C4-2B (cell line): ENCODE data around the gene SDHAF1.

Experiments used
- ZFX ChIP-seq: fragments of 450-650 bp; IDR thresholded peaks from 2 replicates; pipeline ENCODE4 v1.6.1; 2017
- TF ChIP-seq, protein P1 (sequence below): fragments of 450-650 bp; conservative IDR thresholded peaks from 2 replicates; pipeline ENCODE4 v1.5.1; 2017; ENCODE audit warnings: mild to moderate bottlenecking

DNA sequence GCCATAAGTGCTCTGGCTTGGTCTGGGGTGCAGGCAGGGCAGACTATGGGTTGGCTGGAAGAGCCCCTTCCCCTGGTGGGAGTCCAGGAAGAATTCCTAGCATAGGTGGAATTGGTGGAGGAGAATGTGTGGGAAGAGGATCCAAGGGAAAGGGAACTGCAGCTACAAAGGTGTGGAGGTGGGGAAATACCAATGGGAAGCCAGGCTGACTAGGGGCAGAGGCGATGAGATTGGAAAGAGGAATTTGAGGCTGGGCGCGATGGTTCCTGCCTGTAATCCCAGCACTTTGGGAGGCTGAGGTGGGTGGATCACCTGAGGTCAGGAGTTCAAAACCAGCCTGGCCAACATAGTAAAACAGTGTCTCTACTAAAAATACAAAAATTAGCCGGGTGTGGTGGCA lies 4.8 kb upstream of the SDHAF1 start:
- TF ChIP-seq, protein P1, sequence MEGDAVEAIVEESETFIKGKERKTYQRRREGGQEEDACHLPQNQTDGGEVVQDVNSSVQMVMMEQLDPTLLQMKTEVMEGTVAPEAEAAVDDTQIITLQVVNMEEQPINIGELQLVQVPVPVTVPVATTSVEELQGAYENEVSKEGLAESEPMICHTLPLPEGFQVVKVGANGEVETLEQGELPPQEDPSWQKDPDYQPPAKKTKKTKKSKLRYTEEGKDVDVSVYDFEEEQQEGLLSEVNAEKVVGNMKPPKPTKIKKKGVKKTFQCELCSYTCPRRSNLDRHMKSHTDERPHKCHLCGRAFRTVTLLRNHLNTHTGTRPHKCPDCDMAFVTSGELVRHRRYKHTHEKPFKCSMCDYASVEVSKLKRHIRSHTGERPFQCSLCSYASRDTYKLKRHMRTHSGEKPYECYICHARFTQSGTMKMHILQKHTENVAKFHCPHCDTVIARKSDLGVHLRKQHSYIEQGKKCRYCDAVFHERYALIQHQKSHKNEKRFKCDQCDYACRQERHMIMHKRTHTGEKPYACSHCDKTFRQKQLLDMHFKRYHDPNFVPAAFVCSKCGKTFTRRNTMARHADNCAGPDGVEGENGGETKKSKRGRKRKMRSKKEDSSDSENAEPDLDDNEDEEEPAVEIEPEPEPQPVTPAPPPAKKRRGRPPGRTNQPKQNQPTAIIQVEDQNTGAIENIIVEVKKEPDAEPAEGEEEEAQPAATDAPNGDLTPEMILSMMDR = no peak
- no peak for TF ChIP-seq ZFX
